COLO829 (cell line): ENCODE data around the gene POP4.

Experiments
- DNase-seq: peaks from one replicate; pipeline ENCODE4 v3.0.0; 2012; ENCODE audit warnings: low spot score

Gene POP4

GRCh38 chr19:29630655-29631054, 24.6 kb downstream of the POP4 start:
- no peak for DNase-seq

- DNase-seq = no peak
Observed at GRCh38 chr19:29631450-29631849, 25.4 kb downstream of the POP4 start.

DNA sequence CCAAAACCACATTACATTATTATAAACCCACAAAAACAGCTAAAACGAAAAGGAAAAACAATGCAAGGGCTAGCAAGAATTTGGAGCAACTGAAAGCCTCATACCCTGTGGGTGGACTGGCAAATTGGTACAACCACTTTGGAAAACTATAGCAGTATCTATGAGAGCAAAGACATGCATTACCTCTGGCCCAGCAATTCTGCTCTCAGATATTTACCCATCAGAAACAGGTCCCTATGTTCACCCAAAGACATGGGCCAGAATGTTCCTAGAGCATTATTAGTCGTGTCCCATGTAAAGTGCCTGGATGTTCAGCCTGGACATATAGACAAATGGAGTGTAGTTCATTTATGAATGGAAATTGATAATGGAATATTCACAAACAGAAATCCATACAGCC, 27.9 kb downstream of the POP4 start:
- no peak for DNase-seq

- no peak for DNase-seq
Observed at GRCh38 chr19:29634423-29635130, 28.5 kb downstream of the POP4 start.

GRCh38 chr19:29635963-29636362, 29.9 kb downstream of the POP4 start:
- no peak for DNase-seq

DNA sequence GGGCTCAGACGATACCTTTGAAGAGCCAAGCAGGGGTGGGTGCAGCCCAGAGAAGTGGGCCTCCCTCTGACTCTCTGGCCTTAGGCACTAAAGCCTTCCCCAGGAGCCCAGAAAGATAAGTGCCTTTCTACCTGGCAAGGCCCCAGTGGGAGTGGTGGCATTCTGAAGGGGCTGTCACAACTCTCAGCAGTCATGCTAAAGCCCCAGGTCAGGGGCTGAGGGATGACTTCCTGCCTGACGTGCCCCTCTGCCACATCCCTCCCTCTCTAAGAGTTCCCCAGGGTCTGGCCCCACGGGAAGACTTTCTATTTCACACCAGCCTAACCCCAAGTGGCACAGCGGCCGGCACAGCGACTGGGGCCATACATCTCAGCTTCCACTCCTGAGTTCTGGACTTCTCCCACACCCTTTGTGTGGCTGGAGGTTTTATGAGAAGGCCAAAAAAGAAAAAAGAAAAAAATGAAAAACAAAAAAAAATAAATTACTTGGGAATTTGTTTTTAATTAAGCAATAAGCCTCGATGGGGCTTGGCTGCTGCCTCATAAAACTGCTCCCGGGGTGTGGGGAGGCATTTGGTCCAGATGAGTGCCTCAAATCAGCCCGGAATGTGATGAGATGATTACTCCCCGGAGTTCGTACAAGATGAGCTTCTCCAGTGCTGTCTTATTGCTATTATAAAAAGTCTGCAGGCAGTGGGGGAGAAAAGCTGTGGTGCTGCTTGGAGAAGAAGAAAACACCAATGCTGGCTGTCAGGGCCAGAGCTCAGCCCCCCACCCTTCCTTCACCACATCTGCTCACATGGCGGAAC, 30.7 kb downstream of the POP4 start:
- DNase-seq = no peak

DNA sequence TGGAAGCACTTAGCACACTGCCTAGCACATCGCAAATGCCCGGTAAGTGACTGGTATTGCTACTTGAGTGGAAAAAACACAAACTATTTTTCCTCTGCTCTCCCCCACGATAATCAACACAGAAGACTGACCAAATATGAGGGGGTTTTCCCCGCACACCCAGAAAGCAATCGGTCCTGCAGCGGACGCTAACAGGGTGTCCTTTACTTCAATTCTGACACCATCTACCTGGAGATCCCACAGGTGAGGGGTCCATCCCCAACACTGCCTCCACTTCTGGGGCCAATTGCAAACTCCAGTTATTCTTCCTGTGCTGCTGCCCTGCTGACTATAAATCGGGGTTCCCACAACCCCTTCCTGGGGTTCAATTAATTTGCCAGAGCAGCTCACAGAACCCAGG, 33.0 kb downstream of the POP4 start:
- DNase-seq = no peak

- DNase-seq = no peak
Observed at GRCh38 chr19:29640231-29640630, 34.1 kb downstream of the POP4 start.

DNA sequence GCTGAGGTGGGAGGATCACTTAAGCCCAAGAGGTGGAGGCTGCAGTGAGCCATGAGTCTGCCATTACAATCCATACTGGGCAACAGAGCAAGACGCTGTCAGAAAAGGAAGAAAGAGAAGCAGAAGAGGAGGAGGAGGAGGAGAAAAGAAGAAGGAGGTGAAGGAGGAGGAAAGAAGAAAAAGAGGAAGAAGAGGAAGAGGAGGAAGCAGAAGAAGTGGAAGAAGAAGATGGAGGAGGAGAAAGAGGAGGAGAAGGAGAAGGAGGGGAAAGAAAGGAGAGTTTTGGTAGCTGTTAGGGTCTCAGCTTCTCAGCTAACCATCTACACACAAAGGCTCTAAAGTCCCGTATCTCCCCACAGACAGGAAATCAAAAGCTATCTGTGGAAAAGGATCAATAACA, 35.5 kb downstream of the POP4 start:
- no peak for DNase-seq

DNA sequence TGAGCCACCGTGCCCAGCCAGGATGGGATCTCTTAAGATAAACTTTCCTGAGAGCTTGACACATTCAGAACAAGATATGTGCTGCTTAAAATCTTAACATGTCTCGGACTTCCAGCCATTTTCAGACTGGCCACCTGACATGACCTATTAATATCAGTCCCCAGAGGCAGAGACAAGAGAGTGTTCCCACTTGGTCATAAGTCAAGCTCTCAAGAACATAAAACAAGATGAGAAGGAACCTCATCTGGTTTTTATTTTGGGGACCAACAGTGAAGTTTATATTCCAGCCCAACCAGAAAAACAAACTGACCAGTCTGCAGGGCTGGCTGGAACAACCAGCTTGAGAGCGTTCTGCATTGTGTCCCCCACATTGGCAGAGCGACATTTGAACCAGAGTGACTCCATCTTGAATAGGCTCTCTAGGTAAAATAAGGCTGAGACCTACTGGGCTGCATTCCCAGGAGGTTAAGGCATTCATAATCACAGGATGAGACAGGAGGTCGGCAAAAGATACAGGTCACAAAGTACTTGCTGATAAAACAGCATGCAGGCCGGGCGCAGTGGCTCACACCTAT, 37.4 kb downstream of the POP4 start:
- DNase-seq = no peak

DNA sequence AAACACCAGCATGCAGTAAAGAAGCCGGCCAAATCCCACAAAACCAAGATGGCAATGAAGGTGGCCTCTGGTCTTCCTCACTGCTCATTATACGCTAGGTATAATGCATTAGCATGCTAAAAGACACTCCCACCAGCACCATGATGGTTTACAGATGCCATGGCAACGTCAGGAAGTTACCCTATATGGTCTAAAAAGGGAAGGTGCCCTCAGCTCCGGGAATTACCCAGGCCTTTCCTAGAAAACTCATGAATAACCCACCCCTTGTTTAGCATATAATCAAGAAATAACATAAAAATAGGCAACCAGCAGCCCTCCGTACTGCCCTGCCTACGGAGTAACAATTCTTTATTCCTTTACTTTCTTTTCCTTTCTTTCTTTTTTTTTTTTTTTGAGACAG, 38.1 kb downstream of the POP4 start:
- DNase-seq = no peak

GRCh38 chr19:29645491-29645867, 39.4 kb downstream of the POP4 start:
- DNase-seq = no peak

- DNase-seq = no peak
Observed at GRCh38 chr19:29645911-29646310, 39.8 kb downstream of the POP4 start.

GRCh38 chr19:29650772-29651387, 44.8 kb downstream of the POP4 start:
- no peak for DNase-seq

- no peak for DNase-seq
Observed at GRCh38 chr19:29651622-29652394, 45.7 kb downstream of the POP4 start.

GRCh38 chr19:29653398-29653797, 47.3 kb downstream of the POP4 start:
- DNase-seq = no peak

- DNase-seq = no peak
Observed at GRCh38 chr19:29655648-29656335, 49.7 kb downstream of the POP4 start.

DNA sequence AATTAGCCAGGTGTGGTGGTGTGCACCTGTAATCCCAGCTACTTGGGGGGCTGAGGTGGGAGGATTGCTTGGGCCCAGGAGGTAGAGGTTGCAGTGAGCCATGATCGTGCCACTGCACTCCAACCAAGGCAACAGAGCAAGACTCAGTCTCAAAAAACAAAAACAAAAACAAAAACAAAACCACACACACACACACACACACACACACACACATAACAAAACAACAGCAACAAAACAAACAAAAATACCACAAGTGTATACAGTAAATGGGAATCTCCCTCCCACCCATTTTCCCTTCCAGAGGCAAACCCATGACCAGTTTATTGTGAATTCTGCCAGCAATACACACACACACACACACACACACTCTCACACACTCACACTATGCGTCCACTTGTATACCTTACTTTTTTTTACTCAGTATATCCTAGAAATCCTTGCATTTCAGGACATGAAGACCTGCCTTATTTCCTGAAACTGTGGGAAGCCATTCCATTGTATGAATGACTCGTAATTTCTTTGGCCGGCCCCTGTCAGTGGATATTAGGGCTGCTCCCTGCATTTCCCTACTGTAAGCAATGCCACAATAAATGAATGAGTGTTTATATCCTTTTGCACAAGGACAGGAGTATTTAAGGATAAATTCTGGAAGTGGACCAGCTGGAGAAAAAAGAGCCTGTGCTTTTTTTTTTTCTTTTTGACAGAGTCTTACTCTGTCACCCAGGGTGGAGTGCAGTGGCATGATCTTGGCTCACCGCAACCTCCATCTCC, 52.3 kb downstream of the POP4 start:
- no peak for DNase-seq

DNA sequence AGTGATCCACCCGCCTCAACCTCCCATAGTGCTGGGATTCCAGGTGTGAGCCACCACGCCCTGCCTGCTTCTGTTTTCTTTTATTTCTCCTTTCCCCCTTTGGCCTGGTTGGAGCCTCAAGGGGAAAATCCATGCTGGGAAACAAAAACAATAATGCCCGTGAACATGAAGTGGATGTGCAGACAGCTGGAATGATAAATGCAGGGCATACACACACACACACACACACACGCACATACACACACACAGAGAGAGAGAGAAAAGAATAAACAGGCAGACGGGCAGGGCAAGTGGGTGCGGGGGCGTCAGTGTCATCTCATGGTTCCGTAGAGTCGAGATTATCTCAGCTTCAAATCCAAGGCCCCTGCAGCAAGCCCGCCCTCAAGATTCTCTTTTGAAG, 54.8 kb downstream of the POP4 start:
- DNase-seq = no peak

- no peak for DNase-seq
Observed at GRCh38 chr19:29662278-29662603, 56.2 kb downstream of the POP4 start.
